Erythroblast (primary cell): ENCODE measurements around the gene HECW1.

Experiments
- GATA1 ChIP-seq: IDR thresholded peaks from 2 replicates; pipeline ENCODE4 v1.6.1; 2011; ENCODE audit warnings: low read depth, mild to moderate bottlenecking, control low read depth, low read length, moderate library complexity
- POLR2A ChIP-seq: IDR thresholded peaks from 2 replicates; pipeline ENCODE4 v1.6.1; 2011; ENCODE audit warnings: mild to moderate bottlenecking, low read length

- TF ChIP-seq POLR2A: no peak
- TF ChIP-seq GATA1: no peak
Observed at GRCh38 chr7:43586251-43586900, 473.9 kb downstream of the HECW1 start.
